Measurements from ENCODE around the gene EIF2S3.

Gene EIF2S3

GRCh38 chrX:24018809-24019208, 35.9 kb upstream of the EIF2S3 start:
- no peak overlapping the region for H3K4me3 ChIP-seq (ENCODE audit: low read depth, low read length)
- TF ChIP-seq, protein P1, sequence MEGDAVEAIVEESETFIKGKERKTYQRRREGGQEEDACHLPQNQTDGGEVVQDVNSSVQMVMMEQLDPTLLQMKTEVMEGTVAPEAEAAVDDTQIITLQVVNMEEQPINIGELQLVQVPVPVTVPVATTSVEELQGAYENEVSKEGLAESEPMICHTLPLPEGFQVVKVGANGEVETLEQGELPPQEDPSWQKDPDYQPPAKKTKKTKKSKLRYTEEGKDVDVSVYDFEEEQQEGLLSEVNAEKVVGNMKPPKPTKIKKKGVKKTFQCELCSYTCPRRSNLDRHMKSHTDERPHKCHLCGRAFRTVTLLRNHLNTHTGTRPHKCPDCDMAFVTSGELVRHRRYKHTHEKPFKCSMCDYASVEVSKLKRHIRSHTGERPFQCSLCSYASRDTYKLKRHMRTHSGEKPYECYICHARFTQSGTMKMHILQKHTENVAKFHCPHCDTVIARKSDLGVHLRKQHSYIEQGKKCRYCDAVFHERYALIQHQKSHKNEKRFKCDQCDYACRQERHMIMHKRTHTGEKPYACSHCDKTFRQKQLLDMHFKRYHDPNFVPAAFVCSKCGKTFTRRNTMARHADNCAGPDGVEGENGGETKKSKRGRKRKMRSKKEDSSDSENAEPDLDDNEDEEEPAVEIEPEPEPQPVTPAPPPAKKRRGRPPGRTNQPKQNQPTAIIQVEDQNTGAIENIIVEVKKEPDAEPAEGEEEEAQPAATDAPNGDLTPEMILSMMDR (conservative IDR thresholded peaks at IDR 0.05; ENCODE audit: low read depth, low read length), result no peak
- peak; percentile 21 for DNase-seq (ENCODE audit: low read depth)

- no peak overlapping the region for H3K4me3 ChIP-seq (ENCODE audit: low read depth, low read length)
- TF ChIP-seq, protein P1 (conservative IDR thresholded peaks at IDR 0.05; ENCODE audit: low read depth, low read length), result no peak
- peak; percentile 11 for DNase-seq (ENCODE audit: low read depth)
Measured at GRCh38 chrX:24019448-24019847, 35.3 kb upstream of the EIF2S3 start.

DNA sequence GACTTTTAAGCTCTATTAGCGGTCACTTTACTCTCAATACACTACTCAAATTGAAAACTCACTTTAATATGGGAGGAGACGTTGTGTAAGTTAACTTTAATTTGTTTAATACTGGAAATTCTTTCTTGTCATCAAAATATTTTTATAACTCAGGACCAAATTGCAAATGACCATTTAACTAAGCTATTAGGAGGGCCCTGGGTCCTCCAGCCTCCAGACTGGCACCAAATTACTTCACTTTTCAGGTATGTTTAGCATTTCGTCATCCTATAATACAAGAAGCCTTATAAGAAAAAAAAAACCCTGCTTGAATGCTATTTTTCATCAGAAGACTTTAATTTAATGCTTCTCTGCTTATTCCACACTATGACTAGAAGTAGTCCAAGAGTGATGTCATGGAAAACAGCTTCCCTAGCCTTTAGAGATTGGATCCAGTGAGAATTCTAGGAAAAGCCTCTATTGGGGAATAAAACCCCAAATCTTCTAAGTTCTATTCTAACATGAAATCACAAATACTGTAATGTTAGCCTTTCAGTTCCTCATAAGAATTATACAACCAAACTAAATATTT, 34.4 kb upstream of the EIF2S3 start:
- no peak overlapping the region for H3K4me3 ChIP-seq (ENCODE audit: low read depth, low read length)
- DNase-seq (ENCODE audit: low read depth), result peak; percentile 9

GRCh38 chrX:24023544-24023943, 31.2 kb upstream of the EIF2S3 start:
- H3K4me3 ChIP-seq (ENCODE audit: low read depth, low read length), result peak overlapping the region; percentile 72
- TF ChIP-seq, protein P1 (conservative IDR thresholded peaks at IDR 0.05; ENCODE audit: low read depth, low read length), result no peak
- DNase-seq (ENCODE audit: low read depth), result no peak

More for the DNA sequence above, 34.4 kb upstream of the EIF2S3 start:
- TF ChIP-seq, protein P1 (conservative IDR thresholded peaks at IDR 0.05; ENCODE audit: low read depth, low read length), result no peak

DNA sequence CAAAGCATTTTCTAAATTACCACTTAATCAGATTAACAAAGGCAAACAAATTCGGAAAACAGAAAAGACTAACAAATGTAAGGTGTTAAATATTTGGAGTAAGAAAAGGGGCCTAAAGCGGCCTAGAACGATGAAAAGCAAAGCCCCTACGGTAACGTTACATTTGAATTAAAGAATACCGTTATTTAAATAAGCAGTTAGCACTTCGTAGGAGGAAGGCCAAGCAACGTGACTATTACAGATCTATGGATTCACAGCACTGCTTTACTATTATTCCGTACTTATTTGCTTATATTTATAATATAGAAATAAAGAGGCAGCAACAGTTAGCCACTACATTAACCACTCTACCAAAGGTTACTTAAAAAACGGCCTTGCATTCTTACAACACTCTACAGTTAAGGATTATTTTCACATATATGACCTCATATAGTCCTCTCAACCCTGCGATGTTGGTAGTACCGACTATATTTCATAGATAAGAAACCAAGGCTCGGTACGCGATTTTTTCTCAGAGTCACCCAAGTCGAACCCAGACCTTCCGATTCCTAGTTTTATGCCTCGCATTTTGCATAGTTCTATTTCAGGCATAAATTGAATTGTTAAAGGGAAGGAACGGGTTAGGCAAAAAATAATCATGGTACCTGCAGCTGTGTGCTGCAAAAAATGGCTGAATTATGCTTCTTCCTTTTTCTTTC, 30.6 kb upstream of the EIF2S3 start:
- TF ChIP-seq, protein P1 (conservative IDR thresholded peaks at IDR 0.05; ENCODE audit: low read depth, low read length), result no peak
- DNase-seq (ENCODE audit: low read depth), result peak; percentile 17
- peak overlapping the region; percentile 72 for H3K4me3 ChIP-seq (ENCODE audit: low read depth, low read length)

- peak overlapping the region; percentile 72 for H3K4me3 ChIP-seq (ENCODE audit: low read depth, low read length)
- TF ChIP-seq, protein P1 (conservative IDR thresholded peaks at IDR 0.05; ENCODE audit: low read depth, low read length), result no peak
- peak; percentile 93 for DNase-seq (ENCODE audit: low read depth)
Measured at GRCh38 chrX:24024819-24025740, 29.7 kb upstream of the EIF2S3 start.
